Measurements from ENCODE around the gene SFT2D1. TPM values are rescaled to one million over a fixed set of nuclear protein-coding genes. Genes with fewer than 3 reads are reported as not detected.

SFT2D1 gene
- total and polyA plus RNA-seq, 9 of the 15 experiments (the other 6 are each of a cell fraction or from before 2014, with no cell fraction given) = 54.4 to 140 (median 74.6) TPM

DNA sequence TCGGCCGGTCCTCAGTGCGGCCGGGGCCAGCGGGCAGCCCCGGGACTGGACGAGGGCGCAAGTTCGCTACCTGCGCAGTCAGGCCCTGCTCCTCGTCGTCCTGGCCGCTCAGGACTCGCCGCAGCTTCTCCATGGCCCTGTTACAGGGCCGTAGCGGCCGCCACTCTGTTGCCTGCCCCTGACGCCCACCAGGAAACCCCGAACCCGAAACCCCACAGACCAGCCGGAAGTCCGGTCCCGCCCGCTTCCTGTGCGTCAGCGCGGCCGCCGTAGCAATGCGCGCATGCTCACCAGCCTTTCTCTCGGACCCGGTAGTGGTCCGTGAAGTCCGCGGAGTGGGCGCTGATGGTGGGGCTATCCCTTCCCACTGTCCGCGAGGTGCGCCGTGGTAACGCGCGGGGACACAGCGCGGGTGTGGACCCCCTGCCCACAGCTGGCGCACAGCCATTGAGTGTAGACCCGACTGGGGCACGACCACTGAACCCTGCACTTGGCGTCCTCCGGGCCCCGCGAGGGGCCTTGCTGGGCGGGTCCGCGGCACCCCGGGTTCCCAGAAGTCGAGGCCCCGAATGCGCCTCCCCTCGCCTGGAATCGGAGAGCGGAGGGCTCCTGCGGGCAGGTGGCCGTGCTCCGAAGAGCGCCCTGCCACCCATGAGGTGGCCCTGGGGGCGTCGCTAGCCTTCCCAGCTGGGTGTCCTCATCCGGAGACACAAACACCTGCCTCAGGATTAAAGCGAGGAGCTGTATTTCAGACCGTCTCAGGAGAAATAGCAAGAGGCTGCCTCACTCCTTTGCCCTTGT lies at the start of gene SFT2D1 (continued):
- TF ChIP-seq CHAMP1 (IDR thresholded peaks at IDR 0.05) (no peak), YBX1 (IDR thresholded peaks at IDR 0.05) (no peak), PHF8 (IDR thresholded peaks at IDR 0.05; ENCODE audit: borderline replicate concordance, low read length) (peak; percentile 98), MED1 (CRISPR knock-in tag; IDR thresholded peaks at IDR 0.05; ENCODE audit: borderline replicate concordance) (no peak), HNRNPH1 (optimal IDR thresholded peaks at IDR 0.05; ENCODE audit: low read depth, low read length) (no peak), XRCC5 (IDR thresholded peaks at IDR 0.05; ENCODE audit: low read depth, low read length) (no peak), ZNF41 (CRISPR knock-in tag; conservative IDR thresholded peaks at IDR 0.05) (no peak), ZC3H4 (CRISPR knock-in tag; IDR thresholded peaks at IDR 0.05; ENCODE audit: borderline replicate concordance) (no peak), ZNF263 (CRISPR knock-in tag; IDR thresholded peaks at IDR 0.05; ENCODE audit: borderline replicate concordance) (no peak), CHD1 (IDR thresholded peaks at IDR 0.05; ENCODE audit: low read length) (peak; percentile 40), PYGO2 (tag; IDR thresholded peaks at IDR 0.05) (no peak), ZFPM2 (CRISPR knock-in tag; IDR thresholded peaks at IDR 0.05) (no peak), RBM25 (IDR thresholded peaks at IDR 0.05; ENCODE audit: low read depth, low read length, severe bottlenecking) (peak; percentile 25), ZNF766 (CRISPR knock-in tag; conservative IDR thresholded peaks at IDR 0.05) (no peak), MCM7 (IDR thresholded peaks at IDR 0.05) (no peak), KLF16 (IDR thresholded peaks at IDR 0.05) (no peak), ZNF444 (CRISPR knock-in tag; IDR thresholded peaks at IDR 0.05) (no peak), CREM (IDR thresholded peaks at IDR 0.05; ENCODE audit: low read depth) (peak; percentile 86), DIDO1 (tag; IDR thresholded peaks at IDR 0.05; ENCODE audit: low read depth) (no peak), ZNF280A (IDR thresholded peaks at IDR 0.05; ENCODE audit: low read depth, partially characterized antibody) (no peak)
- TF ChIP-seq, protein P1, sequence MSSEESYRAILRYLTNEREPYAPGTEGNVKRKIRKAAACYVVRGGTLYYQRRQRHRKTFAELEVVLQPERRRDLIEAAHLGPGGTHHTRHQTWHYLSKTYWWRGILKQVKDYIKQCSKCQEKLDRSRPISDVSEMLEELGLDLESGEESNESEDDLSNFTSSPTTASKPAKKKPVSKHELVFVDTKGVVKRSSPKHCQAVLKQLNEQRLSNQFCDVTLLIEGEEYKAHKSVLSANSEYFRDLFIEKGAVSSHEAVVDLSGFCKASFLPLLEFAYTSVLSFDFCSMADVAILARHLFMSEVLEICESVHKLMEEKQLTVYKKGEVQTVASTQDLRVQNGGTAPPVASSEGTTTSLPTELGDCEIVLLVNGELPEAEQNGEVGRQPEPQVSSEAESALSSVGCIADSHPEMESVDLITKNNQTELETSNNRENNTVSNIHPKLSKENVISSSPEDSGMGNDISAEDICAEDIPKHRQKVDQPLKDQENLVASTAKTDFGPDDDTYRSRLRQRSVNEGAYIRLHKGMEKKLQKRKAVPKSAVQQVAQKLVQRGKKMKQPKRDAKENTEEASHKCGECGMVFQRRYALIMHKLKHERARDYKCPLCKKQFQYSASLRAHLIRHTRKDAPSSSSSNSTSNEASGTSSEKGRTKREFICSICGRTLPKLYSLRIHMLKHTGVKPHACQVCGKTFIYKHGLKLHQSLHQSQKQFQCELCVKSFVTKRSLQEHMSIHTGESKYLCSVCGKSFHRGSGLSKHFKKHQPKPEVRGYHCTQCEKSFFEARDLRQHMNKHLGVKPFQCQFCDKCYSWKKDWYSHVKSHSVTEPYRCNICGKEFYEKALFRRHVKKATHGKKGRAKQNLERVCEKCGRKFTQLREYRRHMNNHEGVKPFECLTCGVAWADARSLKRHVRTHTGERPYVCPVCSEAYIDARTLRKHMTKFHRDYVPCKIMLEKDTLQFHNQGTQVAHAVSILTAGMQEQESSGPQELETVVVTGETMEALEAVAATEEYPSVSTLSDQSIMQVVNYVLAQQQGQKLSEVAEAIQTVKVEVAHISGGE (CRISPR knock-in tag; IDR thresholded peaks at IDR 0.05) = peak in 1 of 3 experiments; percentile 81; a peak in 2 of 6 replicates
